CD4-positive, CD25-positive, alpha-beta regulatory T cell (primary cell): ENCODE measurements around the gene FMO3. TPM values are rescaled to one million over a fixed set of nuclear protein-coding genes. Genes with fewer than 3 reads are reported as not detected.

Experiments used
- ATAC-seq, 2 donors: fragments of 150-1000 bp; cut with Tn5 transposase; one replicate each; pipeline ENCODE4 v1.10.0; 2021; ENCODE audit warnings: low read depth in 2 of 2, moderate number of reproducible peaks in 2 of 2, moderate library complexity in 1 of 2
- DNase-seq, 3 donors: peaks; one replicate each; pipeline versions ENCODE4 v3.0.0 to v3.0.0-alpha.2; 2012 to 2022; ENCODE audit warnings: mixed read lengths in 1 of 3
- H3K27ac ChIP-seq: one replicate; pipeline ENCODE4 v1.7.0; 2013; ENCODE audit warnings: mild to moderate bottlenecking, low read length; ENCODE audit not compliant: insufficient read depth, poor library complexity, severe bottlenecking
- H3K27me3 ChIP-seq: one replicate; pipeline ENCODE4 v1.7.0; 2013; ENCODE audit warnings: low read length; ENCODE audit not compliant: control insufficient read depth, insufficient read depth
- H3K36me3 ChIP-seq: one replicate; pipeline ENCODE4 v1.7.0; 2013; ENCODE audit warnings: mild to moderate bottlenecking, low read length, moderate library complexity; ENCODE audit not compliant: control insufficient read depth, insufficient read depth
- H3K4me1 ChIP-seq: 2 replicates; pipeline ENCODE4 v1.7.0; 2013; ENCODE audit warnings: mild to moderate bottlenecking, low read length; ENCODE audit not compliant: insufficient read depth, control insufficient read depth, poor library complexity, severe bottlenecking
- H3K4me3 ChIP-seq: one replicate; pipeline ENCODE4 v1.7.0; 2013; ENCODE audit warnings: low read depth, mild to moderate bottlenecking, low read length, moderate library complexity
- H3K9me3 ChIP-seq, 2 experiments: 1 replicate in 1 of 2; 2 replicates in 1 of 2; pipeline ENCODE4 v1.7.0; 2013; ENCODE audit warnings: low read length in 2 of 2, mild to moderate bottlenecking in 1 of 2, moderate library complexity in 1 of 2; ENCODE audit not compliant: control insufficient read depth in 2 of 2
- H3K27ac Mint-ChIP-seq, 3 donors: one replicate each; pipeline ENCODE4 v1.8.0; 2020 to 2022; ENCODE audit warnings: mild to moderate bottlenecking in 3 of 3, mixed read lengths in 3 of 3, moderate library complexity in 2 of 3
- H3K27me3 Mint-ChIP-seq: one replicate; pipeline ENCODE4 v1.8.0; 2022; ENCODE audit warnings: mild to moderate bottlenecking, mixed read lengths
- H3K36me3 Mint-ChIP-seq: one replicate; pipeline ENCODE4 v1.8.0; 2020; ENCODE audit warnings: mixed read lengths
- H3K4me1 Mint-ChIP-seq, 4 donors: one replicate each; pipeline ENCODE4 v1.8.0; 2020 to 2022; ENCODE audit warnings: mixed read lengths in 4 of 4, mild to moderate bottlenecking in 1 of 4
- H3K4me3 Mint-ChIP-seq, 4 donors: one replicate each; pipeline ENCODE4 v1.8.0; 2020 to 2022; ENCODE audit warnings: mild to moderate bottlenecking in 4 of 4, mixed read lengths in 4 of 4, moderate library complexity in 3 of 4
- H3K9me3 Mint-ChIP-seq, 7 donors: one replicate each; pipeline ENCODE4 v1.8.0; 2020 to 2022; ENCODE audit warnings: mixed read lengths in 7 of 7, mild to moderate bottlenecking in 3 of 7, moderate library complexity in 2 of 7
- polyA plus RNA-seq, 4 donors: library from polyadenylated mRNA; unstranded; fragments of 300-500 nt; fragmentation: Illumina TruSeq; gene quantifications; one replicate each; pipeline ENCODE4 v1.2.3, GENCODE V29; 2021
- total RNA-seq: library from RNA; stranded (reverse); gene quantifications from one replicate; pipeline ENCODE4 v1.2.3, GENCODE V29; 2022

FMO3 gene
- total and polyA plus RNA-seq, 5 donors from 2014 or later: not detected

GRCh38 chr1:171141688-171142415 lies 51.1 kb downstream of the FMO3 start:
- Histone ChIP-seq H3K36me3 (no peaks in the 10 kb centered on the region), H3K27me3 (peaks cover 2% of the 10 kb centered on the region), H3K4me1 (no peaks in the 10 kb centered on the region), H3K9me3 (no peaks in the 10 kb centered on the region), H3K27ac (no peak overlapping the region), H3K4me3 (no peak overlapping the region)
- DNase-seq (no peak), ATAC-seq (no peak)
- Mint-ChIP-seq H3K36me3 (no peaks in the 10 kb centered on the region), H3K9me3 (peaks cover 0 to 2% (median 0%) of the 10 kb centered on the region in 7 donors), H3K27me3 (no peaks in the 10 kb centered on the region), H3K27ac (no peak overlapping the region), H3K4me1 (no peaks in the 10 kb centered on the region), H3K4me3 (no peak overlapping the region)

GRCh38 chr1:171142416-171143385 lies 52.0 kb downstream of the FMO3 start:
- ATAC-seq (no peak), DNase-seq (no peak)
- H3K36me3 ChIP-seq: no peaks in the 10 kb centered on the region
- peaks cover 2% of the 10 kb centered on the region for H3K27me3 ChIP-seq
- no peak overlapping the region for H3K27ac ChIP-seq
- H3K4me1 ChIP-seq: no peaks in the 10 kb centered on the region
- H3K27me3 Mint-ChIP-seq: no peaks in the 10 kb centered on the region
- H3K36me3 Mint-ChIP-seq: no peaks in the 10 kb centered on the region
- no peak overlapping the region for H3K4me3 ChIP-seq
- H3K4me3 Mint-ChIP-seq: no peak overlapping the region
- H3K27ac Mint-ChIP-seq: no peak overlapping the region
- H3K9me3 Mint-ChIP-seq: no peaks in the 10 kb centered on the region
- H3K9me3 ChIP-seq: no peaks in the 10 kb centered on the region
- H3K4me1 Mint-ChIP-seq: no peaks in the 10 kb centered on the region

DNA sequence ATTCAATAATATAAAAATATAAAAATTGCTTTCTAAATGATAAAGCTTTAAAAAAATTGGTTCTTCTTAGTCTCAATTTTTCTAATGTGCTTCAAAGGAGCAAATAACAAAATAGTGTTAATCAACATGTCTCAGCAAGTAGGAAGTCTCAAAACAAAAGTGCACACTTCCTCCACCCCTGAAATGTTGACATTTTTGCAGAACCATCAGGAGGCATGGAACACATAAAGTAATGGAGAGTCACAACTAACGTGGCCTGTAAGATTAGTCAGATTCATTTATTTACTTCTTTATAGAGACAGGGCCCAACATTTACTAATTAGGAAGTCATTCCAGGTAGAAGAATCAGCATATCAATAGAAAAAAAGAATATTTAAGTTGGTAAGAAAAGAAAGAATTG lies 59.5 kb downstream of the FMO3 start:
- Mint-ChIP-seq H3K4me3 (no peak overlapping the region), H3K9me3 (peaks cover 0 to 3% (median 0%) of the 10 kb centered on the region in 7 donors), H3K36me3 (no peaks in the 10 kb centered on the region), H3K27ac (no peak overlapping the region), H3K4me1 (no peaks in the 10 kb centered on the region), H3K27me3 (no peaks in the 10 kb centered on the region)
- Histone ChIP-seq H3K4me1 (no peaks in the 10 kb centered on the region), H3K9me3 (no peaks in the 10 kb centered on the region), H3K36me3 (no peaks in the 10 kb centered on the region), H3K4me3 (no peak overlapping the region), H3K27me3 (no peaks in the 10 kb centered on the region), H3K27ac (no peak overlapping the region)
- ATAC-seq (no peak), DNase-seq (no peak)

- Mint-ChIP-seq H3K4me1 (no peaks in the 10 kb centered on the region), H3K4me3 (no peak overlapping the region), H3K36me3 (no peaks in the 10 kb centered on the region), H3K27ac (no peak overlapping the region), H3K9me3 (peaks cover 0 to 3% (median 0%) of the 10 kb centered on the region in 7 donors), H3K27me3 (no peaks in the 10 kb centered on the region)
- Histone ChIP-seq H3K27ac (no peak overlapping the region), H3K27me3 (no peaks in the 10 kb centered on the region), H3K4me3 (no peak overlapping the region), H3K4me1 (no peaks in the 10 kb centered on the region), H3K36me3 (no peaks in the 10 kb centered on the region), H3K9me3 (no peaks in the 10 kb centered on the region)
- DNase-seq (no peak), ATAC-seq (no peak)
These were observed 61.8 kb downstream of the FMO3 start for GRCh38 chr1:171152549-171152948.

GRCh38 chr1:171155484-171155883 lies 64.8 kb downstream of the FMO3 start:
- Mint-ChIP-seq H3K4me1 (no peaks in the 10 kb centered on the region), H3K27ac (no peak overlapping the region), H3K36me3 (no peaks in the 10 kb centered on the region), H3K4me3 (no peak overlapping the region), H3K9me3 (peaks cover 0 to 3% (median 0%) of the 10 kb centered on the region in 7 donors), H3K27me3 (peaks cover 4% of the 10 kb centered on the region)
- H3K27me3 ChIP-seq: no peaks in the 10 kb centered on the region
- no peak overlapping the region for H3K4me3 ChIP-seq
- ATAC-seq (no peak), DNase-seq (no peak)
- H3K27ac ChIP-seq: no peak overlapping the region
- H3K9me3 ChIP-seq: no peaks in the 10 kb centered on the region
- H3K36me3 ChIP-seq: no peaks in the 10 kb centered on the region
- H3K4me1 ChIP-seq: no peaks in the 10 kb centered on the region

- Histone ChIP-seq H3K4me1 (no peaks in the 10 kb centered on the region), H3K4me3 (no peak overlapping the region), H3K27me3 (no peaks in the 10 kb centered on the region), H3K27ac (no peak overlapping the region), H3K36me3 (no peaks in the 10 kb centered on the region), H3K9me3 (no peaks in the 10 kb centered on the region)
- no peak for DNase-seq
- H3K9me3 Mint-ChIP-seq: peaks cover 0 to 1% (median 0%) of the 10 kb centered on the region in 7 donors
- no peaks in the 10 kb centered on the region for H3K4me1 Mint-ChIP-seq
- no peak for ATAC-seq
- no peak overlapping the region for H3K27ac Mint-ChIP-seq
- H3K36me3 Mint-ChIP-seq: no peaks in the 10 kb centered on the region
- no peak overlapping the region for H3K4me3 Mint-ChIP-seq
- peaks cover 4% of the 10 kb centered on the region for H3K27me3 Mint-ChIP-seq
These were observed 67.4 kb downstream of the FMO3 start for GRCh38 chr1:171158096-171158495.

- H3K27me3 Mint-ChIP-seq: peaks cover 4% of the 10 kb centered on the region
- no peak overlapping the region for H3K27ac Mint-ChIP-seq
- H3K9me3 Mint-ChIP-seq: peaks cover 0 to 1% (median 0%) of the 10 kb centered on the region in 7 donors
- H3K4me3 Mint-ChIP-seq: no peak overlapping the region
- DNase-seq (no peak), ATAC-seq (no peak)
- Histone ChIP-seq H3K27me3 (no peaks in the 10 kb centered on the region), H3K4me3 (no peak overlapping the region), H3K9me3 (no peaks in the 10 kb centered on the region), H3K27ac (no peak overlapping the region), H3K36me3 (no peaks in the 10 kb centered on the region), H3K4me1 (no peaks in the 10 kb centered on the region)
- H3K4me1 Mint-ChIP-seq: no peaks in the 10 kb centered on the region
- H3K36me3 Mint-ChIP-seq: no peaks in the 10 kb centered on the region
These were observed 67.8 kb downstream of the FMO3 start for GRCh38 chr1:171158551-171158950.
